GM21423 (cell line): ENCODE measurements around the gene SPOCK2.

Experiments
- ATAC-seq: cut with Tn5 transposase; IDR thresholded peaks from one replicate; pipeline ENCODE4 v1.9.1; 2021; ENCODE audit warnings: mild to moderate bottlenecking, moderate library complexity; ENCODE audit not compliant: unreplicated experiment

Gene SPOCK2

GRCh38 chr10:72074574-72075375 lies 13.6 kb downstream of the SPOCK2 start:
- no peak for ATAC-seq

- no peak for ATAC-seq
Measured at GRCh38 chr10:72073708-72074573, 14.4 kb downstream of the SPOCK2 start.

- no peak for ATAC-seq
Measured at GRCh38 chr10:72072639-72073038, 15.7 kb downstream of the SPOCK2 start.

GRCh38 chr10:72072046-72072445 lies 16.3 kb downstream of the SPOCK2 start:
- no peak for ATAC-seq

- no peak for ATAC-seq
Measured at GRCh38 chr10:72069751-72070526, 18.4 kb downstream of the SPOCK2 start.

GRCh38 chr10:72068901-72069446 lies 19.4 kb downstream of the SPOCK2 start:
- ATAC-seq, result no peak

GRCh38 chr10:72068126-72068765 lies 20.1 kb downstream of the SPOCK2 start:
- no peak for ATAC-seq

GRCh38 chr10:72067463-72068125 lies 20.8 kb downstream of the SPOCK2 start:
- no peak for ATAC-seq

GRCh38 chr10:72066318-72067284 lies 21.8 kb downstream of the SPOCK2 start:
- no peak for ATAC-seq

GRCh38 chr10:72065439-72066025 lies 22.8 kb downstream of the SPOCK2 start:
- no peak for ATAC-seq

GRCh38 chr10:72063703-72064391 lies 24.5 kb downstream of the SPOCK2 start:
- no peak for ATAC-seq

GRCh38 chr10:72062832-72063702 lies 25.3 kb downstream of the SPOCK2 start:
- no peak for ATAC-seq

- ATAC-seq, result no peak
Measured at GRCh38 chr10:72062382-72062781, 26.0 kb downstream of the SPOCK2 start.

- ATAC-seq, result no peak
Measured at GRCh38 chr10:72061930-72062329, 26.4 kb downstream of the SPOCK2 start.

GRCh38 chr10:72061491-72061890 lies 26.9 kb downstream of the SPOCK2 start:
- ATAC-seq, result no peak

- ATAC-seq, result no peak
Measured at GRCh38 chr10:72059843-72060822, 28.2 kb downstream of the SPOCK2 start.
